Uterus (tissue), 4 donors: Measurements from ENCODE around the gene TMEM132C. TPM values are rescaled to one million over a fixed set of nuclear protein-coding genes. Genes with fewer than 3 reads are reported as not detected.

Experiments used
- DNase-seq, 2 donors: peaks; one replicate each; pipeline ENCODE4 v3.0.0-alpha.2; 2019 to 2020
- H3K27ac ChIP-seq, 2 donors: fragments of 200-600 bp; sonication (generic); 1 replicate in 1 of 2; 2 replicates in 1 of 2; pipeline ENCODE4 v1.5.1; 2016 to 2018
- H3K27me3 ChIP-seq, 2 donors: fragments of 200-600 bp; sonication (generic); one replicate each; pipeline ENCODE4 v1.5.1; 2018 to 2019; ENCODE audit warnings: control low read depth in 1 of 2
- H3K36me3 ChIP-seq, 2 donors: fragments of 200-600 bp; sonication (generic); one replicate each; pipeline ENCODE4 v1.5.1; 2019; ENCODE audit warnings: control low read depth in 1 of 2
- H3K4me1 ChIP-seq, 2 donors: fragments of 200-600 bp; sonication (generic); one replicate each; pipeline ENCODE4 v1.5.1; 2018 to 2019; ENCODE audit warnings: control low read depth in 1 of 2
- H3K4me3 ChIP-seq, 2 donors: fragments of 200-600 bp; sonication (generic); 1 replicate in 1 of 2; 2 replicates in 1 of 2; pipeline ENCODE4 v1.5.1; 2018 to 2019; ENCODE audit warnings: mild to moderate bottlenecking in 1 of 2
- H3K9me3 ChIP-seq, 2 donors: fragments of 200-600 bp; sonication (generic); one replicate each; pipeline ENCODE4 v1.5.1; 2019; ENCODE audit warnings: control low read depth in 1 of 2
- POLR2A ChIP-seq, 2 donors: fragments of 450-650 bp; IDR thresholded peaks; one replicate each; pipeline ENCODE4 v1.6.1; 2016; ENCODE audit warnings: antibody characterized with exemption in 2 of 2, mild to moderate bottlenecking in 1 of 2, moderate library complexity in 1 of 2
- intact Hi-C: fragments of 100-400 bp; cut with DNase I; formaldehyde crosslinking; loops from one replicate; pipeline ENCODE4 v1.15.1; 2023; ENCODE audit warnings: low total_unique reads
- total RNA-seq, 4 donors: library from RNA; depleted of rRNA in 3 of 4; stranded (reverse); fragments of >200 nt in 3 of 4; gene quantifications; one replicate each; pipeline versions ENCODE4 v1.1.0 to v1.2.4, GENCODE V29; 2014 to 2023
- TF ChIP-seq, protein P1 (sequence below), 4 experiments: fragments of 200-600 bp in 2 of 4; fragments of 450-650 bp in 2 of 4; sonication (generic) in 2 of 4; IDR thresholded peaks; one replicate each; pipeline ENCODE4 v1.5.1; 2016 to 2019; ENCODE audit warnings: antibody characterized with exemption in 4 of 4, mild to moderate bottlenecking in 2 of 4, moderate library complexity in 1 of 4
- donor health status: DM: yes; HTN: yes; CAD: no.

TMEM132C gene
- total RNA-seq, 4 donors from 2014 or later: 0.26 to 48.3 (median 5.0) TPM

DNA sequence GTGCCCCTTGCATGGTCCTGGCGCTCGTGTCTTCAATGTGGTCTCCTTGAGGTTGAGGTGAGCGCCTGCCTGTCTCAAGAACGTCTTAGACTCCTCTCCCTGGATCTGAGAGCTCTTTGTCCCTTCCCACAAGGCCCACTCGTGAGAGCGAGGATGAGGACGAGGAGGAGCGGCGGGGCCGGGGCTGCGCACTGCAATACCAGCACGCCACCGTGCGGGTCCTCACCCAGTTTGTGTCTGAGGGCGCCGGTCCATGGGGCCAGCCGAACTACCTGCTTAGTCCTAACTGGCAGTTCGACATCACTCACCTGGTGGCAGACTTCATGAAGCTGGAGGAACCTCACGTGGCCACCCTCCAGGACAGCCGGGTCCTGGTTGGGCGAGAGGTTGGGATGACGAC lies 428.7 kb downstream of the TMEM132C start:
- Histone ChIP-seq H3K9me3 (no peaks in the 10 kb centered on the region), H3K4me1 (no peaks in the 10 kb centered on the region), H3K27ac (no peak overlapping the region), H3K4me3 (no peak overlapping the region), H3K27me3 (no peaks in the 10 kb centered on the region), H3K36me3 (no peaks in the 10 kb centered on the region)
- intact Hi-C loops: no loop called here
- TF ChIP-seq POLR2A (IDR thresholded peaks at IDR 0.05): no peak
- TF ChIP-seq, protein P1, sequence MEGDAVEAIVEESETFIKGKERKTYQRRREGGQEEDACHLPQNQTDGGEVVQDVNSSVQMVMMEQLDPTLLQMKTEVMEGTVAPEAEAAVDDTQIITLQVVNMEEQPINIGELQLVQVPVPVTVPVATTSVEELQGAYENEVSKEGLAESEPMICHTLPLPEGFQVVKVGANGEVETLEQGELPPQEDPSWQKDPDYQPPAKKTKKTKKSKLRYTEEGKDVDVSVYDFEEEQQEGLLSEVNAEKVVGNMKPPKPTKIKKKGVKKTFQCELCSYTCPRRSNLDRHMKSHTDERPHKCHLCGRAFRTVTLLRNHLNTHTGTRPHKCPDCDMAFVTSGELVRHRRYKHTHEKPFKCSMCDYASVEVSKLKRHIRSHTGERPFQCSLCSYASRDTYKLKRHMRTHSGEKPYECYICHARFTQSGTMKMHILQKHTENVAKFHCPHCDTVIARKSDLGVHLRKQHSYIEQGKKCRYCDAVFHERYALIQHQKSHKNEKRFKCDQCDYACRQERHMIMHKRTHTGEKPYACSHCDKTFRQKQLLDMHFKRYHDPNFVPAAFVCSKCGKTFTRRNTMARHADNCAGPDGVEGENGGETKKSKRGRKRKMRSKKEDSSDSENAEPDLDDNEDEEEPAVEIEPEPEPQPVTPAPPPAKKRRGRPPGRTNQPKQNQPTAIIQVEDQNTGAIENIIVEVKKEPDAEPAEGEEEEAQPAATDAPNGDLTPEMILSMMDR (IDR thresholded peaks at IDR 0.05): no peak
- no peak for DNase-seq

DNA sequence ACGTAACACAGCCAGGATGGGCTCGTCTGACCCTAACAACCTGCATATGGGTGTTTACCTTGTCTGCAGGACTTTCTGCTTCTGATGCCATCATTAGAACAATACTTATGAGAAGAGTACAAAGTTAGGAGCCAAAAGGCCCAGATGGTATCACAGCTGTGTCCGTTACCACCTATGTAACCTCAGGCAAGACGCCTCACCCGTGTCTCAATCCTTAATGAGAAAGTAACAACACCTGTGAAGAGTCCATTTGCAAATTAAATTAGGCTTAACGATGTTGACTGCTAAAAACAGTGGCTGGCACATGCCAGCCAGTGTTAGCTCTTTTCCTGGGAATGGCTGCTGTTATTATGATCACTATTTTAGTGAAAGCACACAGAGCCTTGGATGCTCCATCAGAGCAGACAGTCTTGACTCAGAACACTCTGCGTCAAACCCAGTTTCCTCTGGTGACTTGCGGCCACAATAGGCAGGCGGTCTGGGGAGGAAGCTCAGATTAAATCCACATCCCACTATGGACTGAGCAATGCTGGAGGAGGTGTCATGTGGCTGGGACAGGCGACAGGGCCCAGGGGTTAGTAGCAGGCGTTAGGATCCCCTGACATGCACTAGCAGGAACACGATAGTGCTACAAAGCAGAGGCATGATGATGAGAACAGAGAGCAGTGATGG lies 431.5 kb downstream of the TMEM132C start:
- Histone ChIP-seq H3K9me3 (no peaks in the 10 kb centered on the region), H3K4me3 (no peak overlapping the region), H3K4me1 (no peaks in the 10 kb centered on the region), H3K36me3 (no peaks in the 10 kb centered on the region), H3K27ac (no peak overlapping the region), H3K27me3 (no peaks in the 10 kb centered on the region)
- intact Hi-C loops: no loop called here
- no peak for DNase-seq
- TF ChIP-seq, protein P1 (IDR thresholded peaks at IDR 0.05): no peak
- no peak for TF ChIP-seq POLR2A (IDR thresholded peaks at IDR 0.05)

DNA sequence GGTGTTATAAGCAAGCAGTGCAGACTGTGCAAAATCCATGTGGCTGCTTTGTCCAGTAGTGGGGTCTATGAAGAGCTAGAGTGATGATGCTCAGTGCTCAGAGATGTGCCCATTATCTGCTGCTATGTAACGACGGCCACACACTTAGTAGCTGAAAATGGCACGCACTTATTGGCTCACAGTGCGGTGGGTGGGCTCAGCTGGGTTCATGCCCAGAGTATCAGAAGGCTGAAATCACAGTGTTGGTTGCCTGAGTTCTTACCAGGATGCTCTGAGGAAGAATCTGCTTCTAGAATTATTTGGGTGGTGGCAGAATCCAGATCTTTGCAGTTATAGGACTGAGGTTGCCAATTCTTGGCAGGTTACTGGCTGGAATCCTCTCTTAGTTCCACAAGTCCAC lies 432.1 kb downstream of the TMEM132C start:
- Histone ChIP-seq H3K27ac (no peak overlapping the region), H3K27me3 (no peaks in the 10 kb centered on the region), H3K4me1 (no peaks in the 10 kb centered on the region), H3K9me3 (no peaks in the 10 kb centered on the region), H3K4me3 (no peak overlapping the region), H3K36me3 (no peaks in the 10 kb centered on the region)
- intact Hi-C loops: no loop called here
- DNase-seq: no peak
- TF ChIP-seq, protein P1 (IDR thresholded peaks at IDR 0.05): no peak
- TF ChIP-seq POLR2A (IDR thresholded peaks at IDR 0.05): no peak

DNA sequence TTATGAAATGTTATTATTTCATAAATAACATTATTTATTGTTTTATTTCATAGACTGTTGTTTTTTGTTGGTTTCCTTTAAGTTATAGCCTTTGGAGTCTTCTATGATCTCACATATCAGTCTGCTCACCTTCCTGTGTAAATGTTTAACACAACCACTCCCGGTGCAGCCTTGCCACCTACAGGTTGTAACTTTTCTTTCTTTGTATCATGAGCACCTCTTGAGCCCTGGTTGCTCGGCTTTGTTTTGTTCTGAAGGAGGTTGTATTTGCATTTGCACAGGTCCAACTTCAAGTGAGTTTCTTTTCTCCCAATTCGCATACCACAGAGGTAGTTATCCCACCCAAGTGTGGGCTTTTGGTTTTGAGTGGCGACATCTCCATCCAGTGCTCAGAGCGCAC lies 435.4 kb downstream of the TMEM132C start:
- DNase-seq: no peak
- H3K27ac ChIP-seq: no peak overlapping the region
- no peaks in the 10 kb centered on the region for H3K36me3 ChIP-seq
- H3K27me3 ChIP-seq: no peaks in the 10 kb centered on the region
- no peak overlapping the region for H3K4me3 ChIP-seq
- H3K9me3 ChIP-seq: no peaks in the 10 kb centered on the region
- intact Hi-C loops: no loop called here
- no peaks in the 10 kb centered on the region for H3K4me1 ChIP-seq
- TF ChIP-seq, protein P1 (IDR thresholded peaks at IDR 0.05): no peak
- TF ChIP-seq POLR2A (IDR thresholded peaks at IDR 0.05): no peak

GRCh38 chr12:128705140-128705539 lies 438.2 kb downstream of the TMEM132C start:
- Histone ChIP-seq H3K27ac (no peak overlapping the region), H3K27me3 (no peaks in the 10 kb centered on the region), H3K36me3 (no peaks in the 10 kb centered on the region), H3K4me3 (no peak overlapping the region), H3K9me3 (no peaks in the 10 kb centered on the region), H3K4me1 (no peaks in the 10 kb centered on the region)
- TF ChIP-seq, protein P1 (IDR thresholded peaks at IDR 0.05): no peak
- no peak for TF ChIP-seq POLR2A (IDR thresholded peaks at IDR 0.05)
- DNase-seq: no peak
- intact Hi-C loops: no loop called here
